ENCODE measurements around the gene CABCOCO1. TPM values are rescaled to one million over a fixed set of nuclear protein-coding genes. Genes with fewer than 3 reads are reported as not detected.
"Not testable (repeated sequence)": the region's sequence is repeated elsewhere in the genome, so short reads cannot be mapped to it uniquely, and the experiment has no call there.

Gene CABCOCO1
- total RNA-seq, 4 donors from 2014 or later = 0.94 to 1.6 (median 1.3) TPM

- H3K9me3 ChIP-seq = no peaks in the 10 kb centered on the region
- H3K4me1 ChIP-seq = no peaks in the 10 kb centered on the region
- H3K27ac ChIP-seq = no peak overlapping the region
- H3K4me3 ChIP-seq = no peak overlapping the region
- no peaks in the 10 kb centered on the region for H3K36me3 ChIP-seq
- no peaks in the 10 kb centered on the region for H3K27me3 ChIP-seq
- TF ChIP-seq CTCF (IDR thresholded peaks at IDR 0.05) (no peak), POLR2A (IDR thresholded peaks at IDR 0.05) (no peak), EP300 (IDR thresholded peaks at IDR 0.05) (no peak), POLR2AphosphoS5 (IDR thresholded peaks at IDR 0.05) (no peak)
- ATAC-seq = no peak
- 90 to 92% methylated on average over 7 to 10 of the region's 11 CpGs for WGBS, 2 donors (ENCODE audit: low coverage in 1 of 2)
Observed at GRCh38 chr10:61688551-61689308, 26.0 kb downstream of the CABCOCO1 start.

- WGBS, 2 donors (ENCODE audit: low coverage in 1 of 2) = 100% methylated on average over 1 of the region's 2 CpGs; no CpG with 5 or more reads in 1 of the 2 donors
- ATAC-seq, H3K27me3 ChIP-seq: not testable (repeated sequence)
Observed at GRCh38 chr10:61691667-61692066, 28.9 kb downstream of the CABCOCO1 start.

GRCh38 chr10:61692447-61693010, 29.8 kb downstream of the CABCOCO1 start:
- ATAC-seq = no peak
- 78 to 85% methylated on average over 3 of the region's 3 CpGs for WGBS, 2 donors (ENCODE audit: low coverage in 1 of 2)
- TF ChIP-seq EP300 (IDR thresholded peaks at IDR 0.05) (no peak), CTCF (IDR thresholded peaks at IDR 0.05) (no peak), POLR2AphosphoS5 (IDR thresholded peaks at IDR 0.05) (no peak), POLR2A (IDR thresholded peaks at IDR 0.05) (no peak)

More at GRCh38 chr10:61691667-61692066, 28.9 kb downstream of the CABCOCO1 start:
- not testable (repeated sequence) for H3K9me3 ChIP-seq, H3K4me1 ChIP-seq, H3K27ac ChIP-seq, H3K4me3 ChIP-seq, H3K36me3 ChIP-seq

GRCh38 chr10:61698968-61699655, 36.4 kb downstream of the CABCOCO1 start:
- no peaks in the 10 kb centered on the region for H3K27me3 ChIP-seq
- H3K27ac ChIP-seq = no peak overlapping the region
- no peak for TF ChIP-seq POLR2A (IDR thresholded peaks at IDR 0.05)
- no peak for TF ChIP-seq CTCF (IDR thresholded peaks at IDR 0.05)
- no peak for TF ChIP-seq EP300 (IDR thresholded peaks at IDR 0.05)
- no peak for TF ChIP-seq POLR2AphosphoS5 (IDR thresholded peaks at IDR 0.05)
- 92 to 97% methylated on average over 3 to 4 of the region's 4 CpGs for whole genome bisulfite sequencing, 2 donors (ENCODE audit: low coverage in 1 of 2)
- no peak for ATAC-seq
- H3K36me3 ChIP-seq = no peaks in the 10 kb centered on the region
- H3K9me3 ChIP-seq = no peaks in the 10 kb centered on the region
- peaks cover 0 to 10% (median 0%) of the 10 kb centered on the region in 3 donors for H3K4me1 ChIP-seq
- no peak overlapping the region for H3K4me3 ChIP-seq

More at GRCh38 chr10:61692447-61693010, 29.8 kb downstream of the CABCOCO1 start:
- no peaks in the 10 kb centered on the region for H3K36me3 ChIP-seq
- H3K27ac ChIP-seq = no peak overlapping the region
- no peaks in the 10 kb centered on the region for H3K4me1 ChIP-seq
- H3K27me3 ChIP-seq = no peaks in the 10 kb centered on the region
- H3K9me3 ChIP-seq = no peaks in the 10 kb centered on the region
- H3K4me3 ChIP-seq = no peak overlapping the region

- Histone ChIP-seq H3K4me3 (no peak overlapping the region), H3K36me3 (no peaks in the 10 kb centered on the region), H3K9me3 (no peaks in the 10 kb centered on the region), H3K4me1 (peaks cover 0 to 10% (median 0%) of the 10 kb centered on the region in 3 donors), H3K27ac (no peak overlapping the region), H3K27me3 (no peaks in the 10 kb centered on the region)
- WGBS, 2 donors (ENCODE audit: low coverage in 1 of 2) = 23 to 46% methylated on average over 2 of the region's 2 CpGs
- ATAC-seq = no peak
- TF ChIP-seq POLR2A (IDR thresholded peaks at IDR 0.05) (no peak), CTCF (IDR thresholded peaks at IDR 0.05) (no peak), EP300 (IDR thresholded peaks at IDR 0.05) (no peak), POLR2AphosphoS5 (IDR thresholded peaks at IDR 0.05) (no peak)
Observed at GRCh38 chr10:61701055-61701705, 38.5 kb downstream of the CABCOCO1 start.

Data from gastroesophageal sphincter (tissue), 4 donors.